Uterus (tissue), 2 donors: ENCODE measurements around the gene NPIPA5.
"Not testable (repeated sequence)": the region's sequence is repeated elsewhere in the genome, so short reads cannot be mapped to it uniquely, and the experiment has no call there.

Experiments used
- CTCF ChIP-seq, 4 experiments: fragments of 200-600 bp in 2 of 4; fragments of 450-650 bp in 2 of 4; sonication (generic) in 2 of 4; IDR thresholded peaks; one replicate each; pipeline ENCODE4 v1.5.1; 2016 to 2019; ENCODE audit warnings: antibody characterized with exemption in 4 of 4, mild to moderate bottlenecking in 2 of 4, moderate library complexity in 1 of 4
- POLR2A ChIP-seq, 2 donors: fragments of 450-650 bp; IDR thresholded peaks; one replicate each; pipeline ENCODE4 v1.6.1; 2016; ENCODE audit warnings: antibody characterized with exemption in 2 of 2, mild to moderate bottlenecking in 1 of 2, moderate library complexity in 1 of 2

- not testable (repeated sequence) for TF ChIP-seq CTCF, POLR2A (IDR thresholded peaks at IDR 0.05)
Observed at GRCh38 chr16:15388060-15388459, 10.0 kb upstream of the NPIPA5 start.
